HG02938 (cell line): ENCODE measurements around the gene ZFX.
"Not testable (repeated sequence)": the region's sequence is repeated elsewhere in the genome, so short reads cannot be mapped to it uniquely, and the experiment has no call there.

ENCODE experiments used
- ATAC-seq: cut with Tn5 transposase; IDR thresholded peaks from one replicate; pipeline ENCODE4 v1.9.1; 2021; ENCODE audit warnings: mild to moderate bottlenecking, moderate library complexity; ENCODE audit not compliant: unreplicated experiment

The ZFX gene

DNA sequence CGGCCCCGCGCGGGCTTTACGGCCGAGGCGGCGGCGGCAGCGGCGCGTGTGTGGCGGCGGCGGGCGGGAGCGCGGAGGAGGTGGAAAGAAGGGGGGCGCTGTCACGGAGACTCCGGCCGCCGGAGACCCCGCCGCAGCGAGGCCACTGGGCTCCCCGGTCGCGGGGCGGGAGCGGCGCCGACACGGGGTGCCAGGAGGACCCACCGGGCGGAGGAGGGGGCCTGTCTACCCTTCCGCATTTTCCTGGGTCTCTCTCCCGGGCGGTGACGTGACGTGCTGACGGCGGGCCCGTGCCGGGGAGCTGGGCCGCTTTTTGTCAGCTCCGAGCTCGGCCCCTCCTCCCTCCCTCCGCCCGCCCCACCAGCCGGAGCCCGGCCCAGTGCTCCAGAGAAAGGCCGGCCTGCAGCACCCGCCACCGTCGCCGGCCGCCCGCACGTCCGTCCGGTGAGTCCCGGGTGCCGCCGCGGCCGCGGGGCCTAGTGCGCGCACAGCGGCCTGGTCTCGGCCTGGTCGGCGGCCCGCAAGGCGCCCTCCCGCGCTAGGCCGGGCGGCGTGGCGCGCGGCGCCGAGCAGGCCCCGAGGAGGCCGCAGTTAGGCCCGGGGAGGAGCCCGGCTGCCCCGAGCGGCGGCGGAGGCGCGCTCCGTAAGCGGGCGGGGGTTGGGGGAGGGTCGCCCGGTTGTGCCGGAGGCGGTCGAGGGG is at the start of gene ZFX:
Gene ZFX, plus strand, starts transcription at position 379 of the 700 bp plus-strand sequence. CDS start 23,014 bp downstream, outside the sequence.
- peak; percentile 43 for ATAC-seq

GRCh38 chrX:24100713-24101112 is 48.8 kb upstream of the ZFX start:
- ATAC-seq: no peak

DNA sequence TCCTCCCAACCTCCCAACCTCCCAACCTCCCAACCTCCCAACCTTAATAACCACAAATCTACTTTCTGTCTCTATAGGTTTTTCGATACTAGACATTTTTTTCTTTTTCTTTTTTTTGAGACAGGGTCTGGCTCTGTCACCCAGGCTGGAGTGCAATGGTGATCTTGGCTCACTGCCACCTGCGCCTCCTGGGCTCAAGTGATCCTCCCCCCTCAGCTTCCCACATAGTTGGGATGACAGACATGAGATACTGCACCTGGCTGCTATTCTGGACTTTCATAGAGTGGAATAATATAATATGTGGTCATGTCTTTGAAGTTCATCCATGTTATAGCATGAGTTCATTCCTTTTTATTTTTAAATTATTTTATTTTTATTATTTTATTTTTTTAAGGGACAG is 39.5 kb upstream of the ZFX start:
- no peak for ATAC-seq

- no peak for ATAC-seq
Observed at GRCh38 chrX:24113181-24113580, 36.3 kb upstream of the ZFX start.

DNA sequence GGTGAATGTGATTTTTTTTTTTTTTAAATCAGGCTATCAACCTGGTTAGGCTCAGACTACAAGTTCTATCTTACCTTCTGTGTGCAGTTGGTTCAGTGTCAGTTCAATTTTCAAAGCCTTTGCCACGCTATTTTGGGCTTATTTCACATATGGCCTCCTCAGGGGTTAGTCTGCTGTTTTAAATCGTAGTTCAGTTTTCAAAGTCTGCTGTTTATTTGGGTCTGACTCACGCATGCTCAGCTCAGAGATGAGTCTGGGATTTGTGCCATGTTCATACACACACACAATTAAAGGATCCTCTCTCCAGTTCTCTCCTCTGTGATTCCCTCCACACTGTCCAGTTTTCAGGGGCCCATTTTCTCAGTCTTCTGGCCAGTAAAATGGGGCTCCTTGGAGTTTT is 32.3 kb upstream of the ZFX start:
- ATAC-seq: no peak

- no peak for ATAC-seq
Observed at GRCh38 chrX:24124244-24124799, 25.2 kb upstream of the ZFX start.

GRCh38 chrX:24125028-24125612 is 24.4 kb upstream of the ZFX start:
- ATAC-seq: no peak

DNA sequence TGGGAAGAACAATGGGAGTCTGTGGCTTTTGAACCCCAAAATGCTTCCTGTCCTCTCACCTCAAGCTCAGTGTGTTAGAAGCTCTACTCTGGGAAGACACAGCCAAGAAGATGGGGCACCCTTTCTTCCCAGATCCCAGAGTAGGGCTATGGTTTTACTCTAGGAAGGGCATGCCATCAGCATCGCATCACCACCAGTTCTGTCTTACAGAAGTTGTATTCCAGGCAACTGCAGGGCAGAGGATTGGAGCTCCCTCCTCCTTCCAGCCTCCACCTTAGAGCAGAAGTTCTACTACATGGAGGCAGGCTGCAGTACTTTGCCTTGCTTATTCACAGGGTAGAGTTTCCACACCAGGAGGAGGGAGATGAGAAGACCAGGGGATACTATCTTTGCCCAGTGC is 18.1 kb upstream of the ZFX start:
- ATAC-seq: no peak

DNA sequence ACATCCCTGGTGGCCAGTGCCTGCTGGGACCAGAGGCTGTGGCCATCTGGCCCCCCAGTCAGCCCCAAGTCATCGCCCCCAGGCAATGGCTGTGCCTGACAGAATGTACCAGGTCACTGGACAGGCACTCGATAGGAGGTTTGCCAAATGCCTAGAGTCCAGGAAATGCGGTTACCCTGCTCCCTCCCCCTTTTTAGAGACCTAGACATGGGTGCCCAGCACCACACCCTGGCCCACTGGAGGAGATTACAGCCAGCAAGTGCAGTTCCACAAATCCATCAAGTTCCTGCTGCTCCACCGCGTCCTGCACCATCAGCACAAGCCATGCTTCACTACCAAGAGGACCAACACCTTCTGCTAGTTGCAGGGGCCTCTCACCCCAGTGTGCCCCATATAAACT is 16.2 kb upstream of the ZFX start:
- no peak for ATAC-seq

- ATAC-seq: not testable (repeated sequence)
Observed at GRCh38 chrX:24135768-24136167, 13.8 kb upstream of the ZFX start.

- ATAC-seq: no peak
Observed at GRCh38 chrX:24137192-24137591, 12.3 kb upstream of the ZFX start.

DNA sequence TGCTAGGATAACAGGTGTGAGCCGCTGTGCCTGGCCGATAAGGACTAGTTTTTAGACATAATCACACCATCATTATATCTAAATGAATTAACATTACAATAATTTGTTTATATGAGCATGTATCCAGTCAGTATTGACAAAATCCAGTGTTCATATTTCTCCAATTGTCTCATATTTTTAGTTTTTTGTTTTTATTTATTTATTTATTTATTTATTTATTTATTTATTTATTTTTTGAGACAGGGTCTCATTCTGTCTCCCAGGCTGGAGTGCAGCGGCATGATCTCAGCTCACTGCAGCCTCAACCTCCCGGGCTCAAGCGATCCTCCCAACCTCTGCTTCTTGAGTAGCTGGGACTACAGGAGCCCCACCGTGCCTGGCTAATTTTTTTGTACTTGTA is 5.5 kb upstream of the ZFX start:
- not testable (repeated sequence) for ATAC-seq

- ATAC-seq: no peak
Observed at GRCh38 chrX:24144528-24144927, 5.0 kb upstream of the ZFX start.

GRCh38 chrX:24145303-24146186 is 4.0 kb upstream of the ZFX start:
- no peak for ATAC-seq

DNA sequence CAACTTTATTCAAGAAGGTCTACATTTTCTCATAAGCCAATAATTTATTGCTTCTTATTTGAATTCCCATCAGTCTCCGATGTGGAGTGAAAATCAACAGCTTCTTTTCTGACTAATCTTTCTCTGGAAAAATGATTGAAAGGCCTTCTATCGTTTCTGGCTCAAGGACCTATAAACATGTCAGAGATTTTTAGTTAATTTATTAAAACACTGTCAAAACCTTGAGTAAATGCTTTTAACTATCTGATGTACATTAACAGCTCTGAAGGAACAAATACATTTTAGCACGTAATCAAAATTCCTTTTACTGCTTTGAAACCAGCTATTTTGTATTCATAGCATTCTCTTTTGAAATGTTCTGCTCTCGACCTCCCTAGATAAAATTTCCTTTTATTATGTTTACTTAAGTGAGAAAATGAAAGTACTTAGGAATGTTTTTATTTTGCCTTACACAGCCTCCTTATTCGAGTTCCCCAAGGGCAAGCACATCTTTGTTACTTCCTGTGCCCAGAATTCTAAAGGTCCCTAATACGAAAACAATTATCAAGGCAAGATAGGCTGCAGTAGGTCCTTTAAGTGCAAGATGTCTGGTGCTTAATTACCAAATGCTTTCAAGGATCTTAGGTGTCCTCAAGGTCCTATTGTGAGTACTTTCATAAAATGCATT is 3.1 kb upstream of the ZFX start:
- ATAC-seq: no peak

- no peak for ATAC-seq
Observed at GRCh38 chrX:24147165-24147564, 2.4 kb upstream of the ZFX start.

- no peak for ATAC-seq
Observed at GRCh38 chrX:24148121-24148520, 1.4 kb upstream of the ZFX start.

- ATAC-seq: no peak
Observed at GRCh38 chrX:24148535-24149350, 786 bp upstream of the ZFX start.

GRCh38 chrX:24150051-24150790 is 692 bp downstream of the ZFX start:
- peak; percentile 70 for ATAC-seq
